Endothelial cell of umbilical vein (primary cell): ENCODE results near the gene FRZB. TPM values are rescaled to one million over a fixed set of nuclear protein-coding genes. Genes with fewer than 3 reads are reported as not detected.

Experiments used
- BruUV-seq: library from RNA; stranded (reverse); fragments of 400-500 nt; replicated peaks from 2 replicates; lab custom pipeline; 2021; lab: Mats Ljungman, UMichigan
- CTCF ChIA-PET: fragments of 300-600, 350-600 bp; sonication (Branson Sonifier 250); formaldehyde crosslinking; loops from one replicate; lab custom pipeline; 2021; ENCODE audit warnings: antibody characterized with exemption, inconsistent platforms; lab: Charles Lee
- POLR2A ChIA-PET: fragments of 300-600, 350-600 bp; sonication (Branson Sonifier 250); formaldehyde crosslinking; loops from one replicate; lab custom pipeline; 2021; ENCODE audit warnings: antibody characterized with exemption, inconsistent platforms; lab: Charles Lee
- DNase-seq: peaks from one replicate; pipeline ENCODE4 v3.0.0-alpha.2; 2011; ENCODE audit warnings: low read depth, low spot score
- FAIRE-seq: peaks from 2 replicates; lab custom pipeline; 2011; peaks lifted over from hg19 to GRCh38; lab: Jason Lieb, UNC
- H2AFZ ChIP-seq: 2 replicates; pipeline ENCODE4 v1.6.0; 2012; ENCODE audit warnings: low read depth, low read length, control low read depth, inconsistent platforms
- H3K27ac ChIP-seq: 2 replicates; pipeline ENCODE4 v1.5.1; 2011; ENCODE audit warnings: low read depth, mild to moderate bottlenecking, control low read depth, low read length, moderate library complexity; ENCODE audit not compliant: insufficient read depth
- H3K27me3 ChIP-seq, 2 experiments: 2 replicates each; pipeline versions ENCODE4 v1.6.0 to v1.6.1; 2011; ENCODE audit warnings: low read length in 2 of 2, mixed read lengths in 1 of 2; ENCODE audit not compliant: control insufficient read depth in 2 of 2, insufficient read depth in 2 of 2
- H3K36me3 ChIP-seq, 2 experiments: 2 replicates in 1 of 2; 3 replicates in 1 of 2; pipeline ENCODE4 v1.5.1; 2011; ENCODE audit warnings: low read length in 2 of 2, mild to moderate bottlenecking in 1 of 2, moderate library complexity in 1 of 2; ENCODE audit not compliant: control insufficient read depth in 2 of 2, insufficient read depth in 2 of 2; ENCODE audit errors: extremely low read depth in 1 of 2
- H3K4me1 ChIP-seq: 3 replicates; pipeline ENCODE4 v1.5.1; 2011; ENCODE audit warnings: mild to moderate bottlenecking, low read length; ENCODE audit not compliant: control insufficient read depth, insufficient read depth; ENCODE audit errors: extremely low read depth
- H3K4me2 ChIP-seq: 2 replicates; pipeline ENCODE4 v1.6.1; 2011; ENCODE audit warnings: low read length, control low read depth, mixed read lengths; ENCODE audit not compliant: insufficient read depth
- H3K4me3 ChIP-seq, 3 experiments: fragments of 200-600 bp in 1 of 3; sonication (generic), shearing (Covaris generic) in 1 of 3; replicated peaks in 1 of 3; 2 replicates each; pipeline ENCODE4 v1.5.1; 2011 to 2016; ENCODE audit warnings: control low read depth in 3 of 3, low read length in 3 of 3, mild to moderate bottlenecking in 2 of 3, inconsistent platforms in 1 of 3, low read depth in 1 of 3, moderate library complexity in 1 of 3; ENCODE audit not compliant: insufficient read depth in 1 of 3
- H3K79me2 ChIP-seq: 2 replicates; pipeline ENCODE4 v1.6.0; 2012; ENCODE audit warnings: low read length, inconsistent platforms; ENCODE audit not compliant: control insufficient read depth, insufficient read depth
- H3K9ac ChIP-seq: replicated peaks from 2 replicates; pipeline ENCODE3; 2011; ENCODE audit warnings: low read length, control low read depth; ENCODE audit not compliant: insufficient read depth; ENCODE audit errors: extremely low read depth
- H3K9me1 ChIP-seq: replicated peaks from 3 replicates; pipeline ENCODE4 v1.6.0; 2011; ENCODE audit warnings: mild to moderate bottlenecking, low read length; ENCODE audit not compliant: control insufficient read depth, insufficient read depth; ENCODE audit errors: extremely low read depth
- H3K9me3 ChIP-seq: replicated peaks from 2 replicates; pipeline ENCODE4 v1.5.1; 2012; ENCODE audit warnings: low read length, inconsistent platforms; ENCODE audit not compliant: control insufficient read depth, insufficient read depth
- H4K20me1 ChIP-seq: replicated peaks from 2 replicates; pipeline ENCODE3; 2011; ENCODE audit warnings: mild to moderate bottlenecking, low read length; ENCODE audit not compliant: control insufficient read depth, insufficient read depth; ENCODE audit errors: extremely low read depth
- EZH2 ChIP-seq: IDR thresholded peaks from 2 replicates; pipeline ENCODE4 v1.6.1; 2012; ENCODE audit warnings: borderline replicate concordance, low read depth, mild to moderate bottlenecking, moderate library complexity, low read length, inconsistent platforms; ENCODE audit not compliant: severe bottlenecking
- FOS ChIP-seq: IDR thresholded peaks from 2 replicates; pipeline ENCODE4 v1.6.1; 2011; ENCODE audit warnings: mild to moderate bottlenecking, low read length, moderate library complexity, borderline replicate concordance; ENCODE audit not compliant: insufficient read depth
- GATA2 ChIP-seq: IDR thresholded peaks from 2 replicates; pipeline ENCODE4 v1.7.0; 2011; ENCODE audit warnings: low read depth, mild to moderate bottlenecking, moderate library complexity, mixed read lengths, low read length; ENCODE audit not compliant: insufficient read length, insufficient read depth
- JUN ChIP-seq: IDR thresholded peaks from 2 replicates; pipeline ENCODE4 v1.6.1; 2011; ENCODE audit warnings: borderline replicate concordance, low read depth; ENCODE audit not compliant: insufficient read length, insufficient read depth
- MYC ChIP-seq: IDR thresholded peaks from one replicate; pipeline ENCODE4 v1.6.1; 2011; ENCODE audit warnings: mild to moderate bottlenecking, low read depth, low read length
- POLR2A ChIP-seq: IDR thresholded peaks from 2 replicates; pipeline ENCODE4 v1.6.1; 2012; ENCODE audit warnings: low read depth, mild to moderate bottlenecking, control low read depth, low read length
- POLR2AphosphoS5 ChIP-seq: IDR thresholded peaks from 2 replicates; pipeline ENCODE4 v1.6.1; 2012; ENCODE audit warnings: low read depth, mild to moderate bottlenecking, control low read depth, low read length, moderate library complexity; ENCODE audit not compliant: insufficient read depth
- dilution Hi-C: fragments of 300-500 bp; cut with MboI; formaldehyde crosslinking; loops from one replicate; pipeline ENCODE4 v1.15.0; 2019; ENCODE audit warnings: low sequenced_read_pairs; ENCODE audit not compliant: extremely low pct_ligation_motif_present
- intact Hi-C: fragments of 100-400 bp; cut with micrococcal nuclease; formaldehyde crosslinking; loops from one replicate; pipeline ENCODE4 v1.10.0; 2022
- polyA plus RNA-seq, 4 experiments: library from polyadenylated mRNA; depleted of rRNA in 3 of 4; stranded (reverse) in 3 of 4; unstranded in 1 of 4; fragments of >200 nt; gene quantifications; 2 replicates each; pipeline versions ENCODE4 v1.2.1 to v1.2.3, GENCODE V29; 2011 to 2012; ENCODE audit warnings: missing spikeins in 1 of 4
- total RNA-seq: library from RNA; stranded (reverse); gene quantifications from 2 replicates; pipeline ENCODE4 v1.2.3, GENCODE V29; 2021
- TF ChIP-seq, protein P1 (sequence below), 2 donors: IDR thresholded peaks; 1 replicate in 1 of 2; 2 replicates in 1 of 2; pipeline ENCODE4 v1.5.1; 2011; ENCODE audit warnings: low read length in 2 of 2, mild to moderate bottlenecking in 2 of 2, moderate library complexity in 2 of 2, control low read depth in 1 of 2, inconsistent platforms in 1 of 2, low read depth in 1 of 2; ENCODE audit not compliant: insufficient read depth in 1 of 2; ENCODE audit errors: extremely low read depth in 1 of 2
- TF ChIP-seq, protein P2 (sequence below): IDR thresholded peaks from 2 replicates; pipeline ENCODE4 v1.6.1; 2011; ENCODE audit not compliant: insufficient read depth, insufficient read length

FRZB gene
- total and polyA plus RNA-seq, 2 donors (not counting 3 experiments of a cell fraction or from before 2014, with no cell fraction given) = 0.04 TPM; not detected in 1

DNA sequence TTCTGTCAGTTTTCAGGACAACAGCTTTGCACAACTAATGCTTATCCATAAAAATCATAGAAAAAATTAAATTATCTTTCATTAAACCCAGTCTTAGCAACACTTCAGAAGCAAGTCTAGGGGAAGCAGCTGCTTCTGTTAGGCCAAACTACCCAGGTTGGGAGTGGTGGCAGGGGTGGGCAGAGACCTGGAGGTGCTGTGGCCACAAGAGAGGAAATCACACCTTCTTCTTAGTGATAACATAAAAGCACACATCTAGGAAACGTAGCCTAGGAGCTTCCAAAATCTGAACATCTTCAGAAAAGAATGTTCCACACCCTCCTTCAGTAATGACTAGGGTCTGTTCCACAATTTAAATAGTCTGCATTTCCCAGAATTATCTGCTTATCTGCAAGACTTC is 32.3 kb upstream of the FRZB start:
- Histone ChIP-seq H3K9me3 (no peaks in the 10 kb centered on the region), H3K4me1 (no peaks in the 10 kb centered on the region), H3K4me2 (no peak overlapping the region), H3K9me1 (no peaks in the 10 kb centered on the region), H3K36me3 (no peaks in the 10 kb centered on the region), H3K27ac (no peak overlapping the region), H2AFZ (no peak overlapping the region), H3K4me3 (no peak overlapping the region), H4K20me1 (no peaks in the 10 kb centered on the region), H3K27me3 (no peaks in the 10 kb centered on the region), H3K9ac (no peak overlapping the region), H3K79me2 (no peaks in the 10 kb centered on the region)
- DNase-seq (no peak), FAIRE-seq (no peak)
- ChIA-PET POLR2A (no interaction called here), CTCF (interaction anchor here (0.8 to 1.4 kb wide), 2 partner anchors 32 to 81 kb away, joined by 3 to 5 read pairs; partner anchors contain the start of gene FRZB)
- intact Hi-C loops (no loop called here), dilution Hi-C loops (no loop called here)
- BruUV-seq = no TSS peak
- TF ChIP-seq EZH2 (no peak), JUN (no peak), MYC (no peak), POLR2AphosphoS5 (no peak), GATA2 (no peak), POLR2A (no peak), FOS (no peak)
- TF ChIP-seq, protein P1, sequence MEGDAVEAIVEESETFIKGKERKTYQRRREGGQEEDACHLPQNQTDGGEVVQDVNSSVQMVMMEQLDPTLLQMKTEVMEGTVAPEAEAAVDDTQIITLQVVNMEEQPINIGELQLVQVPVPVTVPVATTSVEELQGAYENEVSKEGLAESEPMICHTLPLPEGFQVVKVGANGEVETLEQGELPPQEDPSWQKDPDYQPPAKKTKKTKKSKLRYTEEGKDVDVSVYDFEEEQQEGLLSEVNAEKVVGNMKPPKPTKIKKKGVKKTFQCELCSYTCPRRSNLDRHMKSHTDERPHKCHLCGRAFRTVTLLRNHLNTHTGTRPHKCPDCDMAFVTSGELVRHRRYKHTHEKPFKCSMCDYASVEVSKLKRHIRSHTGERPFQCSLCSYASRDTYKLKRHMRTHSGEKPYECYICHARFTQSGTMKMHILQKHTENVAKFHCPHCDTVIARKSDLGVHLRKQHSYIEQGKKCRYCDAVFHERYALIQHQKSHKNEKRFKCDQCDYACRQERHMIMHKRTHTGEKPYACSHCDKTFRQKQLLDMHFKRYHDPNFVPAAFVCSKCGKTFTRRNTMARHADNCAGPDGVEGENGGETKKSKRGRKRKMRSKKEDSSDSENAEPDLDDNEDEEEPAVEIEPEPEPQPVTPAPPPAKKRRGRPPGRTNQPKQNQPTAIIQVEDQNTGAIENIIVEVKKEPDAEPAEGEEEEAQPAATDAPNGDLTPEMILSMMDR (IDR thresholded peaks at IDR 0.05; ENCODE audit: extremely low read depth in 1 of 2, insufficient read depth in 1 of 2, low read depth in 1 of 2, low read length in 2 of 2) = no peak
- TF ChIP-seq, protein P2, sequence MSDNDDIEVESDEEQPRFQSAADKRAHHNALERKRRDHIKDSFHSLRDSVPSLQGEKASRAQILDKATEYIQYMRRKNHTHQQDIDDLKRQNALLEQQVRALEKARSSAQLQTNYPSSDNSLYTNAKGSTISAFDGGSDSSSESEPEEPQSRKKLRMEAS = no peak
